Right lobe of liver (tissue), 6 donors: ENCODE data around the gene RPS5. TPM values are rescaled to one million over a fixed set of nuclear protein-coding genes. Genes with fewer than 3 reads are reported as not detected.

Experiments used
- ATAC-seq, 4 donors: fragments of 200-7000 bp; cut with Tn5 transposase; one replicate each; pipeline ENCODE4 v1.9.1; 2020; ENCODE audit warnings: mild to moderate bottlenecking in 4 of 4, moderate library complexity in 4 of 4
- DNase-seq, 3 donors: peaks; one replicate each; pipeline ENCODE4 v3.0.0-alpha.2; 2020
- H3K27ac ChIP-seq, 3 donors: fragments of 200-600 bp; one replicate each; pipeline ENCODE4 v1.8.0; 2022
- H3K27me3 ChIP-seq, 2 donors: fragments of 200-600 bp; one replicate each; pipeline ENCODE4 v1.8.0; 2022
- H3K36me3 ChIP-seq, 4 donors: fragments of 200-600 bp; sonication (generic) in 1 of 4; one replicate each; pipeline versions ENCODE4 v1.5.1 to v1.8.0; 2017 to 2022; ENCODE audit warnings: control low read depth in 1 of 4
- H3K4me1 ChIP-seq, 4 donors: fragments of 200-600 bp; sonication (generic) in 1 of 4; one replicate each; pipeline versions ENCODE4 v1.5.1 to v1.8.0; 2017 to 2022; ENCODE audit warnings: control low read depth in 1 of 4
- H3K4me3 ChIP-seq, 3 donors: fragments of 200-600 bp; one replicate each; pipeline ENCODE4 v1.8.0; 2022
- H3K9me3 ChIP-seq, 4 donors: fragments of 200-600 bp; sonication (generic) in 1 of 4; one replicate each; pipeline versions ENCODE4 v1.5.1 to v1.8.0; 2017 to 2022; ENCODE audit warnings: control low read depth in 1 of 4
- POLR2A ChIP-seq: fragments of 450-650 bp; IDR thresholded peaks from one replicate; pipeline ENCODE4 v1.6.1; 2017; ENCODE audit warnings: antibody characterized with exemption, mild to moderate bottlenecking
- WGBS: methylation state at CpG from one replicate; pipeline ENCODE4 v1.1.6; 2018; ENCODE audit warnings: low coverage, low lambda C conversion rate; ENCODE audit not compliant: insufficient coverage; ENCODE audit errors: missing lambda C conversion rate; 5-methylcytosine and 5-hydroxymethylcytosine counted together
- intact Hi-C, 2 donors: fragments of 100-400 bp; cut with DNase I; formaldehyde crosslinking; loops; one replicate each; pipeline versions ENCODE4 v1.11.2 to v1.14.1; 2022
- total RNA-seq, 6 experiments: library from RNA; depleted of rRNA in 2 of 6; stranded (reverse); fragments of >200 nt in 2 of 6; fragmentation: NEBNext Ultra II Directional in 3 of 6; extraction: Animal tissue kit (Norgen Biotek cat#: 25700) in 3 of 6; gene quantifications; one replicate each; pipeline versions ENCODE4 v1.1.0 to v1.2.4, GENCODE V29; 2016 to 2023
- TF ChIP-seq, protein P1 (sequence below), 4 donors: fragments of 200-600 bp in 3 of 4; fragments of 450-650 bp in 1 of 4; IDR thresholded peaks; one replicate each; pipeline versions ENCODE4 v1.5.1 to v1.8.0; 2016 to 2022; ENCODE audit warnings: antibody characterized with exemption in 4 of 4, mild to moderate bottlenecking in 2 of 4
- donor health status: DM: no; HTN: yes; CAD: no.
- donor health status: DM: no; HTN: no; CAD: no.
- donor health status: DM: no; HTN: no; CAD: no.
- donor health status: DM: no; HTN: yes; CAD: no.
- donor health status: DM: no; HTN: yes; CAD: no.

The RPS5 gene
- total RNA-seq, 6 experiments from 2014 or later: 274 to 637 (median 304) TPM

DNA sequence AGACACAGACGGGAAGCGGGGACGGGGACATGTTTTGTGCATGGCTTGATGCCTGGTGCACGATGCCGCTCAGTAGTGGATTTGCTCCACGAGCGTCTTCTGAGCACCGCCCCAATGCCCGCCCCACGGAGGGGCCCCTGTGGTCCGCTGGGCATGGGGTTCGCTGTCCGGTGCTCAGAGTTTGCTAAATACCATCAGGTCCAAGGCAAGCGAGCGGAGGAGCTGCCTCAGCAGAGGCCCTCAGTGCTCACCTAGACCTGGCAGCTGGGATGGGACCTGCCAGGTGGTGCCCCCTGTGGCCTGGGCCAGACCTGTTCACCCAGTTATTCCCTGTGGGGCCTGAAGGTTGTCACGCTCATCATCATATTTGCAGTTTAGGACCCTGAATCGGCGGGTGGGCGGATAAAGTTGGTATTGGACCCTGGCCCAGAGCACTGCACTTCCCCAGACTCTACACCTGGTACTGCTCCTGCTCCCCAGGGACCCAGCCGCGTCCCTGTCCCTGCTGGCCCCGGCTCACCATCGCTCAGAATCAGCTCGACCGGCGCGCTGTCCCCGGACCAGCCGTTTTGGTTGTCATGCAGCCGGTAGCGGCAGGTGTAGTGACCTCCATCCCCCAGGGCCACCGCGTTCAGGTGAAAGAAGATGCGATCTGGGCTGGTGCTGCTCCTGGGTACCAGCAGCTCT is 36.1 kb upstream of the RPS5 start:
- peak overlapping the region in 1 of 3 donors; percentile 72 for H3K27ac ChIP-seq
- DNase-seq: no peak
- peaks cover 0 to 9% (median 0%) of the 10 kb centered on the region in 4 donors for H3K36me3 ChIP-seq
- 29% methylated on average over 4 of the region's 34 CpGs for WGBS
- peaks cover 2 to 59% (median 23%) of the 10 kb centered on the region in 4 donors for H3K4me1 ChIP-seq
- TF ChIP-seq, protein P1, sequence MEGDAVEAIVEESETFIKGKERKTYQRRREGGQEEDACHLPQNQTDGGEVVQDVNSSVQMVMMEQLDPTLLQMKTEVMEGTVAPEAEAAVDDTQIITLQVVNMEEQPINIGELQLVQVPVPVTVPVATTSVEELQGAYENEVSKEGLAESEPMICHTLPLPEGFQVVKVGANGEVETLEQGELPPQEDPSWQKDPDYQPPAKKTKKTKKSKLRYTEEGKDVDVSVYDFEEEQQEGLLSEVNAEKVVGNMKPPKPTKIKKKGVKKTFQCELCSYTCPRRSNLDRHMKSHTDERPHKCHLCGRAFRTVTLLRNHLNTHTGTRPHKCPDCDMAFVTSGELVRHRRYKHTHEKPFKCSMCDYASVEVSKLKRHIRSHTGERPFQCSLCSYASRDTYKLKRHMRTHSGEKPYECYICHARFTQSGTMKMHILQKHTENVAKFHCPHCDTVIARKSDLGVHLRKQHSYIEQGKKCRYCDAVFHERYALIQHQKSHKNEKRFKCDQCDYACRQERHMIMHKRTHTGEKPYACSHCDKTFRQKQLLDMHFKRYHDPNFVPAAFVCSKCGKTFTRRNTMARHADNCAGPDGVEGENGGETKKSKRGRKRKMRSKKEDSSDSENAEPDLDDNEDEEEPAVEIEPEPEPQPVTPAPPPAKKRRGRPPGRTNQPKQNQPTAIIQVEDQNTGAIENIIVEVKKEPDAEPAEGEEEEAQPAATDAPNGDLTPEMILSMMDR (IDR thresholded peaks at IDR 0.05): no peak
- TF ChIP-seq POLR2A: no peak
- H3K9me3 ChIP-seq: no peaks in the 10 kb centered on the region
- intact Hi-C loops: no loop called here
- peak overlapping the region; percentile 69 to 83 (median 69) for H3K4me3 ChIP-seq
- no peaks in the 10 kb centered on the region for H3K27me3 ChIP-seq
- ATAC-seq: peak; percentile 3 to 20 (median 6)

- Histone ChIP-seq H3K4me1 (peaks cover 2 to 59% (median 24%) of the 10 kb centered on the region in 4 donors), H3K27ac (peak overlapping the region in 1 of 3 donors; percentile 72), H3K36me3 (peaks cover 0 to 9% (median 0%) of the 10 kb centered on the region in 4 donors), H3K9me3 (no peaks in the 10 kb centered on the region), H3K27me3 (no peaks in the 10 kb centered on the region), H3K4me3 (peak overlapping the region; percentile 69 to 83 (median 69))
- WGBS: 40% methylated on average over 3 of the region's 9 CpGs
- ATAC-seq: peak; percentile 3 to 24 (median 18)
- peak in 1 of 3 donors; percentile 65 for DNase-seq
- TF ChIP-seq, protein P1 (IDR thresholded peaks at IDR 0.05): no peak
- no peak for TF ChIP-seq POLR2A
- intact Hi-C loops: no loop called here
Observed at GRCh38 chr19:58351558-58351878, 35.6 kb upstream of the RPS5 start.

DNA sequence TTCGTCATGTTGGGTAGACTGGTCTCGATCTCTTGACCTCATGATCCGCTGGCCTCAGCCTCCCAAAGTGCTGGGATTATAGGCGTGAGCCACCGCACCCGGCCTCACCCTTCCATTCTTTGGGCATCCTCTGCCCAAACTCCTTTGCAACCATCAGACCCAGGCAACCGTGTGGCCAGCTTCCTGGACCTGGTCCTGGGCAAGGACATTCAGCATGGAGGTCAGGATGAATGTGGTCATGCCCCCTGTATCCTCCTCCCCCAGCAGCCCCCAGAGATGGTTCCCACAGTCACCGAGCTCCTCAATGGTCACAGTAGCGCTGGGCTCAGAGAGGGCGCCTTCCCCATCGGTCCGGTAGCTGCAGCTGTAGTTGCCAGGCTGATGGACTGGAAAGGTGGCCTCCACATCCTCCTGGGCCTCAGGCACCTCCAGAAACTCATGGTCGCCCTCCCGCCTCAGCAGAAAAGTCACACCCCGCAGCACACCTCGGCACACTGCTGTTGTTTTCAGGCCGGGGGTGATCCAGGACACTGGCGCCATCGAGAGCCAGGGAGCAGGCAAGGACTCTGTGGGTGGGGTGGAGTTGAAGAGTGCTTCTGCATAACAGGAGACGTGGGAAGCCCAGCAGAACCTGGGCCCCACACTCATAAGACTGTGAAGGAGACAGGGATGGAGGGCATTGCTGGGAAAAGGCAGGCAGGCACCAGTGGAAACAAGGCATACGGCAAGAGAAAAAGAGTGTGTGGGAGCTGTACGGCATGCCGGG is 34.9 kb upstream of the RPS5 start:
- peaks cover 2 to 59% (median 24%) of the 10 kb centered on the region in 4 donors for H3K4me1 ChIP-seq
- no peaks in the 10 kb centered on the region for H3K9me3 ChIP-seq
- DNase-seq (peak in 1 of 3 donors; percentile 19), ATAC-seq (peak in 1 of 4 donors; percentile 5)
- H3K36me3 ChIP-seq: peaks cover 0 to 9% (median 0%) of the 10 kb centered on the region in 4 donors
- H3K27me3 ChIP-seq: no peaks in the 10 kb centered on the region
- peak overlapping the region; percentile 69 to 83 (median 69) for H3K4me3 ChIP-seq
- TF ChIP-seq POLR2A: no peak
- TF ChIP-seq, protein P1 (IDR thresholded peaks at IDR 0.05): no peak
- WGBS: 37% methylated on average over 17 of the region's 23 CpGs
- intact Hi-C loops: no loop called here
- H3K27ac ChIP-seq: peak overlapping the region; percentile 41 to 72 (median 44)

- no peaks in the 10 kb centered on the region for H3K9me3 ChIP-seq
- TF ChIP-seq, protein P1 (IDR thresholded peaks at IDR 0.05): no peak
- peak; percentile 45 for TF ChIP-seq POLR2A
Observed at GRCh38 chr19:58352760-58353671, 34.1 kb upstream of the RPS5 start, which contains the start of gene A1BG. Gene A1BG (minus strand): TSS chr19:58353492. CDS start chr19:58353437, 55 bp downstream.

More at GRCh38 chr19:58352760-58353671, 34.1 kb upstream of the RPS5 start, which contains the start of gene A1BG:
- peaks cover 0 to 9% (median 0%) of the 10 kb centered on the region in 4 donors for H3K36me3 ChIP-seq
- peak within 1 kb of the TSS; percentile 41 to 72 (median 44) for H3K27ac ChIP-seq
- intact Hi-C loops: no loop called here
- peak within 1 kb of the TSS; percentile 69 to 83 (median 69) for H3K4me3 ChIP-seq
- WGBS: 62% methylated on average over 6 of the region's 26 CpGs
- peaks cover 2 to 57% (median 23%) of the 10 kb centered on the region in 4 donors for H3K4me1 ChIP-seq
- H3K27me3 ChIP-seq: no peaks in the 10 kb centered on the region
- ATAC-seq: peak; percentile 61 to 82 (median 72)
- DNase-seq: peak; percentile 85 to 90 (median 88)
